Measurements from ENCODE around the gene FAM181A. TPM values are rescaled to one million over a fixed set of nuclear protein-coding genes. Genes with fewer than 3 reads are reported as not detected.

The FAM181A gene
- total RNA-seq, 1 experiment from 2014 or later: not detected

DNA sequence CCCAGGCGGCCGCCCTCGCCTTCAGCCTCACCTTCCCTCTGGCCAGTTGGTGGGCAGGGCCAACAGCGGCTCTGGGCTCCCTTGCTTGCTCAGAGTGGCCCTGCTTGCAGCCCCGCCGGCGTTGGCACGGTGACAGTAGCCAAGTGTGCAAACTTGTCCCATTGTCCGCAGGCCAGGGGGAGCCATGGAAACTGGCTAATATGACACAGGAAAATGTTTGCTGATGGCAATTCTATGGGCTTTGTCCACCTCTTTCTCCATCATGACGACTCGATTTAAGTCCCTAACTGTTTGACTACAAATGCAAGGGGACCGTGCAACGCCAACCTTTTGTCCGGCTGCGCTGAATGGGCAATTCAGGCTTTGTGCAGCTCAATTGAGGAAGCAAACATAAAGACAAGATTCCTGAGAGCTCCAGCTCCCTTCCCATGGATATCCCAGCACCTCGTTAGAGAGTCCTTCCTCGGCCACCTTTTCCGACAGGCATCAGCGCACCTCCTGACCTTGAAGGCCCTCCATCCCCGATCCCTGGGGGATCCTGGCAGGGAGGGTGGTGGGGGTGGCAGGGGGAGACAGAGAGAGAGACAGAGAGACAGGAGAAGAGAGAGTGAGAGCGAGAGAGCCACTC, 785 bp upstream of the FAM181A start:
- H3K9me2 ChIP-seq (ENCODE audit: insufficient read depth): no peaks in the 10 kb centered on the region
- no peaks in the 10 kb centered on the region for H3K9me3 ChIP-seq (ENCODE audit: insufficient read depth, low read depth)
- H3K4me3 ChIP-seq: no peak overlapping the region
- H3K36me3 ChIP-seq (ENCODE audit: low read depth): no peaks in the 10 kb centered on the region
- H3F3A ChIP-seq (ENCODE audit: insufficient read depth, low read depth): no peaks in the 10 kb centered on the region
- H4K20me1 ChIP-seq (ENCODE audit: insufficient read depth): no peaks in the 10 kb centered on the region
- H2AFZ ChIP-seq: no peak overlapping the region
- no TSS peak for BruUV-seq (replicated peaks)
- intact Hi-C loops (cut with micrococcal nuclease; ENCODE audit: unreplicated experiment): no loop called here
- TF ChIP-seq, protein P1, sequence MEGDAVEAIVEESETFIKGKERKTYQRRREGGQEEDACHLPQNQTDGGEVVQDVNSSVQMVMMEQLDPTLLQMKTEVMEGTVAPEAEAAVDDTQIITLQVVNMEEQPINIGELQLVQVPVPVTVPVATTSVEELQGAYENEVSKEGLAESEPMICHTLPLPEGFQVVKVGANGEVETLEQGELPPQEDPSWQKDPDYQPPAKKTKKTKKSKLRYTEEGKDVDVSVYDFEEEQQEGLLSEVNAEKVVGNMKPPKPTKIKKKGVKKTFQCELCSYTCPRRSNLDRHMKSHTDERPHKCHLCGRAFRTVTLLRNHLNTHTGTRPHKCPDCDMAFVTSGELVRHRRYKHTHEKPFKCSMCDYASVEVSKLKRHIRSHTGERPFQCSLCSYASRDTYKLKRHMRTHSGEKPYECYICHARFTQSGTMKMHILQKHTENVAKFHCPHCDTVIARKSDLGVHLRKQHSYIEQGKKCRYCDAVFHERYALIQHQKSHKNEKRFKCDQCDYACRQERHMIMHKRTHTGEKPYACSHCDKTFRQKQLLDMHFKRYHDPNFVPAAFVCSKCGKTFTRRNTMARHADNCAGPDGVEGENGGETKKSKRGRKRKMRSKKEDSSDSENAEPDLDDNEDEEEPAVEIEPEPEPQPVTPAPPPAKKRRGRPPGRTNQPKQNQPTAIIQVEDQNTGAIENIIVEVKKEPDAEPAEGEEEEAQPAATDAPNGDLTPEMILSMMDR (conservative IDR thresholded peaks at IDR 0.05): no peak
- TF ChIP-seq EZH2 (IDR thresholded peaks at IDR 0.05; ENCODE audit: low read depth): no peak
- no peak for DNase-seq
- H3K4me1 ChIP-seq (replicated peaks; ENCODE audit: insufficient read depth): no peaks in the 10 kb centered on the region
- no peak overlapping the region for H3K4me2 ChIP-seq
- H3K27ac ChIP-seq: no peak overlapping the region
- ChIA-PET CTCF (no interaction called here), POLR2A (ENCODE audit: unreplicated experiment) (no interaction called here)
- H3K27me3 ChIP-seq (ENCODE audit: insufficient read depth, low read depth): peaks cover 19% of the 10 kb centered on the region
- no peaks in the 10 kb centered on the region for H3K79me2 ChIP-seq (ENCODE audit: low read depth)

DNA sequence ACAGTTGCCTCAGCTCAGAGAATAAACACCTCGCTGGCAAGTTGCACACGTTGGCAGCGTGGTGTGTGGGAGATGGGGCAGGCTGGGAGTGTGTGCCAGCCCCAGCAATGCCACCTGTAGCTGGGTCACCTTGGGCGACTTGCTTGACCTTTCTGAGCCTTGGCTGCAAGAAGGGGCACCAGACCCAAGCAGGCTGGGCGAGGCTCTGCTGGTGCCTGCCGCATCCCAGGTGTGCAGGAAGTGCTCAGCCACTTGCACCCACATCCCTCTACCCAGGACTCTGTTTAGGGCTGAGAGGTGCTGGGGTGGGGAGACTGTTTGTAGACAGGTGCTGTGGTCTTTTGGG, 629 bp downstream of the FAM181A start:
- H3K79me2 ChIP-seq (ENCODE audit: low read depth): no peaks in the 10 kb centered on the region
- no peak overlapping the region for H2AFZ ChIP-seq
- DNase-seq: no peak
- no peak overlapping the region for H3K27ac ChIP-seq
- H3K27me3 ChIP-seq (ENCODE audit: insufficient read depth, low read depth): peaks cover 19% of the 10 kb centered on the region
- intact Hi-C loops (cut with micrococcal nuclease; ENCODE audit: unreplicated experiment): no loop called here
- no peaks in the 10 kb centered on the region for H3K9me3 ChIP-seq (ENCODE audit: insufficient read depth, low read depth)
- H3K4me3 ChIP-seq: no peak overlapping the region
- no peaks in the 10 kb centered on the region for H3K9me2 ChIP-seq (ENCODE audit: insufficient read depth)
- H3K36me3 ChIP-seq (ENCODE audit: low read depth): no peaks in the 10 kb centered on the region
- no TSS peak for BruUV-seq (replicated peaks)
- no peak overlapping the region for H3K4me2 ChIP-seq
- POLR2A ChIA-PET (ENCODE audit: unreplicated experiment): no interaction called here
- no peaks in the 10 kb centered on the region for H4K20me1 ChIP-seq (ENCODE audit: insufficient read depth)
- no peaks in the 10 kb centered on the region for H3F3A ChIP-seq (ENCODE audit: insufficient read depth, low read depth)
- H3K4me1 ChIP-seq (replicated peaks; ENCODE audit: insufficient read depth): no peaks in the 10 kb centered on the region
- no peak for TF ChIP-seq EZH2 (IDR thresholded peaks at IDR 0.05; ENCODE audit: low read depth)
- TF ChIP-seq, protein P1 (conservative IDR thresholded peaks at IDR 0.05): no peak
- CTCF ChIA-PET: no interaction called here

DNA sequence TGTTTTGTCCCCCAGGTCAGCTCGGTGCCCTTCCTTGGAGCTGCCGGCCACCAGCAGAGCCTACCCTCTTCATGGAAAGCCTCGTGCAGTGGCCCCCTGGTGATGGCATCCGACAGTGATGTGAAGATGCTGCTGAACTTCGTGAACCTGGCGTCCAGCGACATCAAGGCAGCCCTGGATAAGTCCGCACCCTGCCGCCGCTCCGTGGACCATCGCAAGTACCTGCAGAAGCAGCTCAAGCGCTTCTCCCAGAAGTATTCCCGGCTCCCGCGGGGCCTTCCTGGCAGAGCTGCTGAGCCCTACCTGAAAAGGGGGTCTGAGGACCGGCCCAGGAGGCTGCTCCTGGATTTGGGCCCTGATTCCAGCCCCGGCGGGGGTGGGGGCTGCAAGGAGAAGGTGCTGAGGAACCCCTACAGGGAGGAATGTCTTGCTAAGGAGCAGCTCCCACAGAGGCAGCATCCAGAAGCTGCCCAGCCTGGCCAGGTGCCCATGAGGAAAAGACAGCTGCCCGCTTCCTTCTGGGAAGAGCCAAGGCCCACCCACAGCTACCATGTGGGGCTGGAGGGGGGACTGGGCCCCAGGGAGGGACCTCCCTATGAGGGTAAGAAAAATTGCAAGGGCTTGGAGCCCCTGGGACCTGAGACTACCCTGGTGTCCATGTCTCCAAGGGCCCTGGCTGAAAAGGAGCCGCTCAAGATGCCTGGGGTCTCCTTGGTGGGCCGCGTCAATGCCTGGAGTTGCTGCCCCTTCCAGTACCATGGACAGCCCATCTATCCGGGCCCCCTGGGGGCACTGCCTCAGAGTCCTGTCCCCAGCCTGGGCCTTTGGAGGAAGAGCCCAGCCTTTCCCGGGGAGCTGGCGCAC, 1.3 kb downstream of the FAM181A start:
- no peaks in the 10 kb centered on the region for H3K79me2 ChIP-seq (ENCODE audit: low read depth)
- H3K36me3 ChIP-seq (ENCODE audit: low read depth): no peaks in the 10 kb centered on the region
- peaks cover 16% of the 10 kb centered on the region for H3K27me3 ChIP-seq (ENCODE audit: insufficient read depth, low read depth)
- no peaks in the 10 kb centered on the region for H3F3A ChIP-seq (ENCODE audit: insufficient read depth, low read depth)
- no peak overlapping the region for H3K4me3 ChIP-seq
- no peak overlapping the region for H3K4me2 ChIP-seq
- H3K9me2 ChIP-seq (ENCODE audit: insufficient read depth): no peaks in the 10 kb centered on the region
- no peaks in the 10 kb centered on the region for H4K20me1 ChIP-seq (ENCODE audit: insufficient read depth)
- H3K27ac ChIP-seq: no peak overlapping the region
- no TSS peak for BruUV-seq (replicated peaks)
- DNase-seq: no peak
- H3K9me3 ChIP-seq (ENCODE audit: insufficient read depth, low read depth): no peaks in the 10 kb centered on the region
- ChIA-PET CTCF (no interaction called here), POLR2A (ENCODE audit: unreplicated experiment) (no interaction called here)
- intact Hi-C loops (cut with micrococcal nuclease; ENCODE audit: unreplicated experiment): no loop called here
- no peaks in the 10 kb centered on the region for H3K4me1 ChIP-seq (replicated peaks; ENCODE audit: insufficient read depth)
- H2AFZ ChIP-seq: no peak overlapping the region
- no peak for TF ChIP-seq EZH2 (IDR thresholded peaks at IDR 0.05; ENCODE audit: low read depth)
- TF ChIP-seq, protein P1 (conservative IDR thresholded peaks at IDR 0.05): no peak
